A549 (cell line): ENCODE results near the gene PIP5KL1. TPM values are rescaled to one million over a fixed set of nuclear protein-coding genes. Genes with fewer than 3 reads are reported as not detected.

Experiments
- ATAC-seq, 2 experiments: fragments of 200-7000 bp in 1 of 2; fragments of >200 bp in 1 of 2; cut with Nextera tagmentation in 1 of 2; cut with Tn5 transposase in 1 of 2; 3 replicates each; pipeline versions ENCODE4 v1.8.0 to v1.9.1; 2018 to 2020; ENCODE audit warnings: mild to moderate bottlenecking in 1 of 2, moderate library complexity in 1 of 2
- CTCF ChIA-PET: fragments of 300-600 bp; sonication (Branson Sonifier 250); formaldehyde crosslinking; extraction: SDS; loops from one replicate; lab custom pipeline; 2021; ENCODE audit warnings: antibody characterized with exemption, inconsistent platforms; lab: Yijun Ruan, JAX
- POLR2A ChIA-PET: fragments of 350-600 bp; formaldehyde crosslinking; extraction: SDS; loops from one replicate; lab custom pipeline; 2021; ENCODE audit warnings: antibody characterized with exemption, inconsistent platforms; lab: Yijun Ruan, JAX
- DNase-seq, 2 experiments: peaks; one replicate each; pipeline versions ENCODE4 v3.0.0 to v3.0.0-alpha.2; 2011 to 2016; ENCODE audit warnings: low read depth in 1 of 2, low spot score in 1 of 2
- FAIRE-seq: peaks from 2 replicates; lab custom pipeline; 2011; peaks lifted over from hg19 to GRCh38; lab: Jason Lieb, UNC
- H3K27ac ChIP-seq, 2 experiments: fragments of >200 bp; sonication (Bioruptor Twin); formaldehyde crosslinking; 3 replicates each; pipeline ENCODE4 v1.5.1; 2016 to 2017
- H3K4me1 ChIP-seq: fragments of >200 bp; sonication (Bioruptor Twin); formaldehyde crosslinking; 3 replicates; pipeline ENCODE4 v1.6.1; 2016
- H3K4me2 ChIP-seq: fragments of >200 bp; sonication (Bioruptor Twin); formaldehyde crosslinking; 3 replicates; pipeline ENCODE4 v1.6.1; 2016
- H3K4me3 ChIP-seq: fragments of >200 bp; sonication (Bioruptor Twin); formaldehyde crosslinking; 3 replicates; pipeline ENCODE4 v1.5.1; 2016
- H3K9me3 ChIP-seq: fragments of >200 bp; sonication (Bioruptor Twin); formaldehyde crosslinking; 3 replicates; pipeline ENCODE4 v1.6.1; 2016
- BHLHE40 ChIP-seq: IDR thresholded peaks from 2 replicates; pipeline ENCODE4 v1.6.1; 2012; ENCODE audit warnings: low read depth, low read length, inconsistent platforms
- CBX8 ChIP-seq: fragments of 200-600 bp; sonication (generic); IDR thresholded peaks from 2 replicates; pipeline ENCODE4 v1.6.1; 2016
- CEBPB ChIP-seq, 2 experiments: fragments of >200 bp in 1 of 2; sonication (Bioruptor Twin) in 1 of 2; formaldehyde crosslinking in 1 of 2; IDR thresholded peaks; 2 replicates each; pipeline ENCODE4 v1.6.1; 2012 to 2016
- CHD2 ChIP-seq: fragments of 150-350 bp; IDR thresholded peaks from 2 replicates; pipeline ENCODE4 v1.6.1; 2014; ENCODE audit warnings: low read length; ENCODE audit not compliant: partially characterized antibody
- EP300 ChIP-seq, 2 experiments: fragments of >200 bp; sonication (Bioruptor Twin); formaldehyde crosslinking; IDR thresholded peaks; 2 replicates in 1 of 2; 3 replicates in 1 of 2; pipeline ENCODE4 v1.6.1; 2016 to 2017
- FOSL2 ChIP-seq, 2 experiments: fragments of 450-650 bp in 1 of 2; fragments of >200 bp in 1 of 2; sonication (Bioruptor Twin) in 1 of 2; formaldehyde crosslinking; IDR thresholded peaks; 2 replicates each; pipeline versions ENCODE4 v1.5.0 to v1.6.1; 2016 to 2020; ENCODE audit warnings: mild to moderate bottlenecking in 1 of 2, moderate library complexity in 1 of 2
- GATA3 ChIP-seq: IDR thresholded peaks from 2 replicates; pipeline ENCODE4 v1.6.1; 2012; ENCODE audit warnings: borderline replicate concordance
- HOXB5 ChIP-seq: fragments of 250-450 bp; sonication (Bioruptor Pico); IDR thresholded peaks from 2 replicates; pipeline ENCODE4 v1.5.0; 2020; ENCODE audit warnings: mild to moderate bottlenecking, moderate library complexity
- JUN ChIP-seq, 2 experiments: fragments of >200 bp; sonication (Bioruptor Twin); formaldehyde crosslinking; IDR thresholded peaks; 2 replicates in 1 of 2; 3 replicates in 1 of 2; pipeline ENCODE4 v1.6.1; 2016 to 2017
- KDM1A ChIP-seq: fragments of 200-600 bp; sonication (generic); IDR thresholded peaks from 2 replicates; pipeline ENCODE4 v1.6.1; 2016; ENCODE audit warnings: low read depth, mild to moderate bottlenecking
- MAFK ChIP-seq: fragments of 450-650 bp; IDR thresholded peaks from 2 replicates; pipeline ENCODE4 v1.6.1; 2014; ENCODE audit not compliant: partially characterized antibody
- POLR2AphosphoS2 ChIP-seq: conservative IDR thresholded peaks from 2 replicates; pipeline ENCODE4 v1.6.1; 2012; ENCODE audit warnings: low read length, improper control_type of control experiment, inconsistent platforms
- RAD21 ChIP-seq, 2 experiments: fragments of >200 bp in 1 of 2; sonication (Bioruptor Twin) in 1 of 2; formaldehyde crosslinking in 1 of 2; IDR thresholded peaks in 1 of 2; conservative IDR thresholded peaks in 1 of 2; 2 replicates in 1 of 2; 3 replicates in 1 of 2; pipeline ENCODE4 v1.6.1; 2012 to 2018; ENCODE audit warnings: inconsistent platforms in 1 of 2
- SMC3 ChIP-seq: fragments of >200 bp; sonication (Bioruptor Twin); formaldehyde crosslinking; IDR thresholded peaks from 3 replicates; pipeline ENCODE4 v1.6.1; 2018; ENCODE audit warnings: inconsistent platforms
- ZNF302 ChIP-seq: fragments of 250-450 bp; sonication (Bioruptor Pico); IDR thresholded peaks from 2 replicates; pipeline ENCODE4 v1.9.0; 2021; ENCODE audit warnings: inconsistent platforms, mild to moderate bottlenecking, moderate library complexity
- WGBS: methylation state at CpG from one replicate; pipeline ENCODE4 v1.1.6; 2017; ENCODE audit errors: missing lambda C conversion rate; 5-methylcytosine and 5-hydroxymethylcytosine counted together
- polyA plus RNA-seq, 4 experiments: library from polyadenylated mRNA; depleted of rRNA in 3 of 4; stranded (reverse); fragments of >200 nt; fragmentation: RNase III in 1 of 4; extraction: RNeasy Plus Mini Kit Qiagen cat#74134 plus additional on column Dnase treatment in 1 of 4; gene quantifications; 2 replicates in 3 of 4; 3 replicates in 1 of 4; pipeline ENCODE4 v1.2.3, GENCODE V29; 2011 to 2017
- TF ChIP-seq, protein P1 (sequence below): fragments of >200 bp; sonication (Bioruptor Twin); formaldehyde crosslinking; IDR thresholded peaks from 3 replicates; pipeline ENCODE4 v1.6.1; 2016
- TF ChIP-seq, protein P2 (sequence below): IDR thresholded peaks from 2 replicates; pipeline ENCODE4 v1.6.1; 2012
- TF ChIP-seq, protein P3 (sequence below): fragments of >200 bp; sonication (Bioruptor Twin); formaldehyde crosslinking; IDR thresholded peaks from 3 replicates; pipeline ENCODE4 v1.5.1; 2016
- TF ChIP-seq, protein P4 (sequence below): IDR thresholded peaks from 2 replicates; pipeline ENCODE4 v1.6.1; 2012
- TF ChIP-seq, protein P5 (sequence below): fragments of 200-600 bp; sonication (generic); IDR thresholded peaks from 2 replicates; pipeline ENCODE4 v1.6.1; 2016; ENCODE audit warnings: antibody characterized with exemption, mild to moderate bottlenecking, moderate library complexity

Gene PIP5KL1
- polyA plus RNA-seq, 2 of the 4 experiments (the other 2 are of a cell fraction) = 2.4 to 2.5 TPM

DNA sequence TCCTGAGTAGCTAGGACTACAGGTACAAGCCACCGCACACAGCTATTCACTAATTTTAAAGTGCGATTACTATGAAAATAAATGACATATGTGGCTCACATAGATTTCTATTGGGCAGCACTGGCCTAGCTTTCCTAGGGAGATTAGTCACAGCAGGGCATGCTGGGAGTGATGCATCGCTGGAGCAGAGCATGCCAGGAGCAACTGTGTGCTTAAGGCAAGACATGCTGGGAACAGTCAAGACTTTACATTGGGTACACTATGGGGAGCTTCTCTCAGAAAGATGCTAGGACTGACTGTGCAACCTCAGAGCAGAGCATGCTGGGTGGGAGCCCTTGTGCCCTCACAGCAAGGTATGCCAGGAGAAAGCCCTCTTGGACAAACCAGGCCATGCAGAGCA, 40.5 kb downstream of the PIP5KL1 start:
- CTCF ChIA-PET = interaction anchor here (1.0 to 6.5 kb wide), 5 partner anchors 8 to 126 kb away, joined by 3 to 50 read pairs (median 3); no protein-coding TSS in a partner anchor
- ATAC-seq (0 out of 6 replicates have a peak, but pooled peaks of 1 of the 2 experiments have one; percentile 4), DNase-seq (no peak), FAIRE-seq (no peak)
- TF ChIP-seq, protein P1, sequence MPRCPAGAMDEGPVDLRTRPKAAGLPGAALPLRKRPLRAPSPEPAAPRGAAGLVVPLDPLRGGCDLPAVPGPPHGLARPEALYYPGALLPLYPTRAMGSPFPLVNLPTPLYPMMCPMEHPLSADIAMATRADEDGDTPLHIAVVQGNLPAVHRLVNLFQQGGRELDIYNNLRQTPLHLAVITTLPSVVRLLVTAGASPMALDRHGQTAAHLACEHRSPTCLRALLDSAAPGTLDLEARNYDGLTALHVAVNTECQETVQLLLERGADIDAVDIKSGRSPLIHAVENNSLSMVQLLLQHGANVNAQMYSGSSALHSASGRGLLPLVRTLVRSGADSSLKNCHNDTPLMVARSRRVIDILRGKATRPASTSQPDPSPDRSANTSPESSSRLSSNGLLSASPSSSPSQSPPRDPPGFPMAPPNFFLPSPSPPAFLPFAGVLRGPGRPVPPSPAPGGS = no peak
- TF ChIP-seq, protein P2, sequence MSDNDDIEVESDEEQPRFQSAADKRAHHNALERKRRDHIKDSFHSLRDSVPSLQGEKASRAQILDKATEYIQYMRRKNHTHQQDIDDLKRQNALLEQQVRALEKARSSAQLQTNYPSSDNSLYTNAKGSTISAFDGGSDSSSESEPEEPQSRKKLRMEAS = no peak
- no peak for TF ChIP-seq RAD21 (conservative IDR thresholded peaks at IDR 0.05 in 1 of 2, IDR thresholded peaks at IDR 0.05 in 1 of 2)
- TF ChIP-seq CHD2 = no peak
- no peak for TF ChIP-seq CBX8
- TF ChIP-seq, protein P3, sequence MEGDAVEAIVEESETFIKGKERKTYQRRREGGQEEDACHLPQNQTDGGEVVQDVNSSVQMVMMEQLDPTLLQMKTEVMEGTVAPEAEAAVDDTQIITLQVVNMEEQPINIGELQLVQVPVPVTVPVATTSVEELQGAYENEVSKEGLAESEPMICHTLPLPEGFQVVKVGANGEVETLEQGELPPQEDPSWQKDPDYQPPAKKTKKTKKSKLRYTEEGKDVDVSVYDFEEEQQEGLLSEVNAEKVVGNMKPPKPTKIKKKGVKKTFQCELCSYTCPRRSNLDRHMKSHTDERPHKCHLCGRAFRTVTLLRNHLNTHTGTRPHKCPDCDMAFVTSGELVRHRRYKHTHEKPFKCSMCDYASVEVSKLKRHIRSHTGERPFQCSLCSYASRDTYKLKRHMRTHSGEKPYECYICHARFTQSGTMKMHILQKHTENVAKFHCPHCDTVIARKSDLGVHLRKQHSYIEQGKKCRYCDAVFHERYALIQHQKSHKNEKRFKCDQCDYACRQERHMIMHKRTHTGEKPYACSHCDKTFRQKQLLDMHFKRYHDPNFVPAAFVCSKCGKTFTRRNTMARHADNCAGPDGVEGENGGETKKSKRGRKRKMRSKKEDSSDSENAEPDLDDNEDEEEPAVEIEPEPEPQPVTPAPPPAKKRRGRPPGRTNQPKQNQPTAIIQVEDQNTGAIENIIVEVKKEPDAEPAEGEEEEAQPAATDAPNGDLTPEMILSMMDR = no peak
- TF ChIP-seq, protein P4, sequence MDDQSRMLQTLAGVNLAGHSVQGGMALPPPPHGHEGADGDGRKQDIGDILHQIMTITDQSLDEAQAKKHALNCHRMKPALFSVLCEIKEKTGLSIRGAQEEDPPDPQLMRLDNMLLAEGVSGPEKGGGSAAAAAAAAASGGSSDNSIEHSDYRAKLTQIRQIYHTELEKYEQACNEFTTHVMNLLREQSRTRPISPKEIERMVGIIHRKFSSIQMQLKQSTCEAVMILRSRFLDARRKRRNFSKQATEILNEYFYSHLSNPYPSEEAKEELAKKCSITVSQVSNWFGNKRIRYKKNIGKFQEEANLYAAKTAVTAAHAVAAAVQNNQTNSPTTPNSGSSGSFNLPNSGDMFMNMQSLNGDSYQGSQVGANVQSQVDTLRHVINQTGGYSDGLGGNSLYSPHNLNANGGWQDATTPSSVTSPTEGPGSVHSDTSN = no peak
- H3K4me3 ChIP-seq = no peak overlapping the region
- peaks cover 21% of the 10 kb centered on the region for H3K9me3 ChIP-seq
- 94% methylated on average over 3 of the region's 3 CpGs for WGBS
- no peak overlapping the region for H3K4me2 ChIP-seq
- POLR2A ChIA-PET = no interaction called here
- H3K27ac ChIP-seq = no peak overlapping the region
- no peaks in the 10 kb centered on the region for H3K4me1 ChIP-seq

DNA sequence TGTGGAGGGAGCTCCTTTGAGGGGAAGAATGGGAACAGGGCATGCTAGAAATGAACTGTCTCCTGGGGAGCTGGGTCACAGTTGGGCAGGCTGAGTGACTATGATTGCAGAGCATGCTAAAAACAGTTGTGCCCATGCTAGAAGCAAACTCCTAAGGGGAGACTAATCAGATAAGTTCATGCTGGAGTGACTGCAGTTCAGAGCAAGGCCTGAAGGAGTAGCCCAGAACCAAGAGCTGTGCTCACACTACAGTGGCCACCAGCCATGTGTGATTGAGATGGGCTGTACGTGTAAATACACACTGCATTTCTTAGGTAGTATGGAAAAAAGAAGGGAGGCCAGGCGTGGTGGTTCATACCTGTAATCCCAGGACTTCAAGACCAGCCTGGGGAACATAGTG, 42.8 kb downstream of the PIP5KL1 start:
- peak in 1 of 2 experiments; percentile 56 for DNase-seq
- H3K4me1 ChIP-seq = no peaks in the 10 kb centered on the region
- WGBS = 84% methylated on average over 2 of the region's 2 CpGs
- no peak overlapping the region for H3K4me3 ChIP-seq
- TF ChIP-seq MAFK = no peak
- TF ChIP-seq SMC3 = no peak
- no peak for TF ChIP-seq HOXB5
- TF ChIP-seq KDM1A = no peak
- TF ChIP-seq POLR2AphosphoS2 = no peak
- TF ChIP-seq, protein P5, sequence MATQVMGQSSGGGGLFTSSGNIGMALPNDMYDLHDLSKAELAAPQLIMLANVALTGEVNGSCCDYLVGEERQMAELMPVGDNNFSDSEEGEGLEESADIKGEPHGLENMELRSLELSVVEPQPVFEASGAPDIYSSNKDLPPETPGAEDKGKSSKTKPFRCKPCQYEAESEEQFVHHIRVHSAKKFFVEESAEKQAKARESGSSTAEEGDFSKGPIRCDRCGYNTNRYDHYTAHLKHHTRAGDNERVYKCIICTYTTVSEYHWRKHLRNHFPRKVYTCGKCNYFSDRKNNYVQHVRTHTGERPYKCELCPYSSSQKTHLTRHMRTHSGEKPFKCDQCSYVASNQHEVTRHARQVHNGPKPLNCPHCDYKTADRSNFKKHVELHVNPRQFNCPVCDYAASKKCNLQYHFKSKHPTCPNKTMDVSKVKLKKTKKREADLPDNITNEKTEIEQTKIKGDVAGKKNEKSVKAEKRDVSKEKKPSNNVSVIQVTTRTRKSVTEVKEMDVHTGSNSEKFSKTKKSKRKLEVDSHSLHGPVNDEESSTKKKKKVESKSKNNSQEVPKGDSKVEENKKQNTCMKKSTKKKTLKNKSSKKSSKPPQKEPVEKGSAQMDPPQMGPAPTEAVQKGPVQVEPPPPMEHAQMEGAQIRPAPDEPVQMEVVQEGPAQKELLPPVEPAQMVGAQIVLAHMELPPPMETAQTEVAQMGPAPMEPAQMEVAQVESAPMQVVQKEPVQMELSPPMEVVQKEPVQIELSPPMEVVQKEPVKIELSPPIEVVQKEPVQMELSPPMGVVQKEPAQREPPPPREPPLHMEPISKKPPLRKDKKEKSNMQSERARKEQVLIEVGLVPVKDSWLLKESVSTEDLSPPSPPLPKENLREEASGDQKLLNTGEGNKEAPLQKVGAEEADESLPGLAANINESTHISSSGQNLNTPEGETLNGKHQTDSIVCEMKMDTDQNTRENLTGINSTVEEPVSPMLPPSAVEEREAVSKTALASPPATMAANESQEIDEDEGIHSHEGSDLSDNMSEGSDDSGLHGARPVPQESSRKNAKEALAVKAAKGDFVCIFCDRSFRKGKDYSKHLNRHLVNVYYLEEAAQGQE = no peak
- TF ChIP-seq GATA3 = no peak
- TF ChIP-seq ZNF302 (CRISPR knock-in tag) = no peak
- no peak for TF ChIP-seq CEBPB (IDR thresholded peaks at IDR 0.05)
- TF ChIP-seq FOSL2 (IDR thresholded peaks at IDR 0.05) = no peak
- TF ChIP-seq FOSL2 (CRISPR knock-in tag; IDR thresholded peaks at IDR 0.05) = no peak
- TF ChIP-seq, protein P2 = no peak
- no peak for TF ChIP-seq BHLHE40
- TF ChIP-seq EP300 (IDR thresholded peaks at IDR 0.05) = no peak
- TF ChIP-seq JUN (IDR thresholded peaks at IDR 0.05) = no peak
- H3K9me3 ChIP-seq = peaks cover 3% of the 10 kb centered on the region; the same call in 2 of the 3 replicates
- CTCF ChIA-PET = interaction anchor here (0.6 to 6.5 kb wide), 7 partner anchors 18 to 253 kb away, joined by 3 to 50 read pairs (median 3); no protein-coding TSS in a partner anchor
- no peak overlapping the region for H3K4me2 ChIP-seq
- H3K27ac ChIP-seq = no peak overlapping the region
- peak; percentile 80 to 84 for ATAC-seq
- FAIRE-seq = no peak
- POLR2A ChIA-PET = no interaction called here
